ENCODE results near the gene SMIM13. TPM values are rescaled to one million over a fixed set of nuclear protein-coding genes. Genes with fewer than 3 reads are reported as not detected.

The SMIM13 gene
- total RNA-seq, 1 experiment from 2014 or later: 15.7 TPM

DNA sequence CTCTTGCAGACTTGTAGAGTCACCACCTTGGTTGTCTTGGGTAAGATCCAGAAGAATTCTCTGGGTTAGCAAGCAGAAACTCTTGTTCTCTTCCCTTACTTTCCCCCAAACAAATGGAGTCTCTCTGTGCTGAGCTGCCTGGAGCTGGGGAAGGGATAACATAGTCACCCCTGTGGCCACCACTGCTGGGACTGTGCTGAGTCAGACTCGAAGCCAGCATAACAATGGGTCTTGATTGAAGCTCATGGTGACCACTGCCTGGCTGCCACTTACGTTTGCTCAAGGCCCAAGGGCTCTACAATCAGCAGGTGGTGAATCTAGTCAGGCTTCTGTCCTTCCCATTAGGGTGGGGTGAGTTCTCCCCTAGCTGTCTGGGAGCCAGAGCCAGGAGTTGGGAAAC lies 33.2 kb downstream of the SMIM13 start:
- H4K20me1 ChIP-seq (ENCODE audit: insufficient read depth): 0 out of 2 replicates have a peak, but pooled peaks cover 7% of the 10 kb centered on the region
- ATAC-seq: no peak
- POLR2A ChIA-PET: no interaction called here
- intact Hi-C loops (cut with micrococcal nuclease): no loop called here
- no peaks in the 10 kb centered on the region for H3K9me3 ChIP-seq (ENCODE audit: control insufficient read depth in 1 of 2, insufficient read depth in 1 of 2, low read depth in 1 of 2, low read length in 2 of 2)
- H3K4me3 ChIP-seq (replicated peaks in 1 of 2; ENCODE audit: low read depth in 1 of 2, low read length in 2 of 2): no peak overlapping the region
- H3K9me2 ChIP-seq (ENCODE audit: insufficient read depth): no peaks in the 10 kb centered on the region
- no peak overlapping the region for H3K9ac ChIP-seq (ENCODE audit: low read length)
- no peak overlapping the region for H3K4me2 ChIP-seq (ENCODE audit: low read length)
- RAD21 ChIA-PET (ENCODE audit: low non-redundant PET in 1 of 2, low total read pairs in 2 of 2, uncharacterized antibody in 2 of 2, unreplicated experiment in 2 of 2): no interaction called here
- H3K36me3 ChIP-seq (ENCODE audit: control insufficient read depth in 1 of 2, insufficient read depth in 2 of 2, low read length in 2 of 2): no peaks in the 10 kb centered on the region
- no peak for DNase-seq (ENCODE audit: low read depth, low spot score)
- no peaks in the 10 kb centered on the region for H3K4me1 ChIP-seq (ENCODE audit: control insufficient read depth in 1 of 2, insufficient read depth in 2 of 2, low read length in 2 of 2)
- no TSS peak for BruUV-seq (replicated peaks)
- CTCF ChIA-PET: no interaction called here
- H3K27me3 ChIP-seq (ENCODE audit: insufficient read depth, low read length): no peaks in the 10 kb centered on the region
- H3K27ac ChIP-seq (ENCODE audit: low read depth, low read length): no peak overlapping the region
- H2AFZ ChIP-seq (ENCODE audit: low read depth, low read length, poor library complexity, severe bottlenecking): no peak overlapping the region
- peaks cover 71% of the 10 kb centered on the region for H3K79me2 ChIP-seq (ENCODE audit: insufficient read depth, low read length)
- TF ChIP-seq ZFX (IDR thresholded peaks at IDR 0.05) (no peak), CEBPB (IDR thresholded peaks at IDR 0.05; ENCODE audit: low read depth) (no peak), JUND (IDR thresholded peaks at IDR 0.05) (no peak), SRF (IDR thresholded peaks at IDR 0.05; ENCODE audit: low read depth) (no peak), EZH2phosphoT487 (IDR thresholded peaks at IDR 0.05; ENCODE audit: borderline replicate concordance) (no peak), TCF7L2 (IDR thresholded peaks at IDR 0.05; ENCODE audit: borderline replicate concordance, extremely low read depth, insufficient read depth, insufficient read length) (no peak), CBX3 (IDR thresholded peaks at IDR 0.05; ENCODE audit: low read depth) (no peak), POLR2AphosphoS5 (IDR thresholded peaks at IDR 0.05; ENCODE audit: low read depth, low read length) (no peak), ZNF274 (IDR thresholded peaks at IDR 0.05; ENCODE audit: low read depth, low read length) (no peak), FOSL1 (IDR thresholded peaks at IDR 0.05; ENCODE audit: low read depth) (no peak)
- TF ChIP-seq, protein P1, sequence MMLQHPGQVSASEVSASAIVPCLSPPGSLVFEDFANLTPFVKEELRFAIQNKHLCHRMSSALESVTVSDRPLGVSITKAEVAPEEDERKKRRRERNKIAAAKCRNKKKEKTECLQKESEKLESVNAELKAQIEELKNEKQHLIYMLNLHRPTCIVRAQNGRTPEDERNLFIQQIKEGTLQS (IDR thresholded peaks at IDR 0.05): no peak
- TF ChIP-seq, protein P2, sequence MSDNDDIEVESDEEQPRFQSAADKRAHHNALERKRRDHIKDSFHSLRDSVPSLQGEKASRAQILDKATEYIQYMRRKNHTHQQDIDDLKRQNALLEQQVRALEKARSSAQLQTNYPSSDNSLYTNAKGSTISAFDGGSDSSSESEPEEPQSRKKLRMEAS (IDR thresholded peaks at IDR 0.05): no peak
- TF ChIP-seq, protein P3, sequence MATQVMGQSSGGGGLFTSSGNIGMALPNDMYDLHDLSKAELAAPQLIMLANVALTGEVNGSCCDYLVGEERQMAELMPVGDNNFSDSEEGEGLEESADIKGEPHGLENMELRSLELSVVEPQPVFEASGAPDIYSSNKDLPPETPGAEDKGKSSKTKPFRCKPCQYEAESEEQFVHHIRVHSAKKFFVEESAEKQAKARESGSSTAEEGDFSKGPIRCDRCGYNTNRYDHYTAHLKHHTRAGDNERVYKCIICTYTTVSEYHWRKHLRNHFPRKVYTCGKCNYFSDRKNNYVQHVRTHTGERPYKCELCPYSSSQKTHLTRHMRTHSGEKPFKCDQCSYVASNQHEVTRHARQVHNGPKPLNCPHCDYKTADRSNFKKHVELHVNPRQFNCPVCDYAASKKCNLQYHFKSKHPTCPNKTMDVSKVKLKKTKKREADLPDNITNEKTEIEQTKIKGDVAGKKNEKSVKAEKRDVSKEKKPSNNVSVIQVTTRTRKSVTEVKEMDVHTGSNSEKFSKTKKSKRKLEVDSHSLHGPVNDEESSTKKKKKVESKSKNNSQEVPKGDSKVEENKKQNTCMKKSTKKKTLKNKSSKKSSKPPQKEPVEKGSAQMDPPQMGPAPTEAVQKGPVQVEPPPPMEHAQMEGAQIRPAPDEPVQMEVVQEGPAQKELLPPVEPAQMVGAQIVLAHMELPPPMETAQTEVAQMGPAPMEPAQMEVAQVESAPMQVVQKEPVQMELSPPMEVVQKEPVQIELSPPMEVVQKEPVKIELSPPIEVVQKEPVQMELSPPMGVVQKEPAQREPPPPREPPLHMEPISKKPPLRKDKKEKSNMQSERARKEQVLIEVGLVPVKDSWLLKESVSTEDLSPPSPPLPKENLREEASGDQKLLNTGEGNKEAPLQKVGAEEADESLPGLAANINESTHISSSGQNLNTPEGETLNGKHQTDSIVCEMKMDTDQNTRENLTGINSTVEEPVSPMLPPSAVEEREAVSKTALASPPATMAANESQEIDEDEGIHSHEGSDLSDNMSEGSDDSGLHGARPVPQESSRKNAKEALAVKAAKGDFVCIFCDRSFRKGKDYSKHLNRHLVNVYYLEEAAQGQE (IDR thresholded peaks at IDR 0.05; ENCODE audit: low read depth): no peak
- TF ChIP-seq, protein P4, sequence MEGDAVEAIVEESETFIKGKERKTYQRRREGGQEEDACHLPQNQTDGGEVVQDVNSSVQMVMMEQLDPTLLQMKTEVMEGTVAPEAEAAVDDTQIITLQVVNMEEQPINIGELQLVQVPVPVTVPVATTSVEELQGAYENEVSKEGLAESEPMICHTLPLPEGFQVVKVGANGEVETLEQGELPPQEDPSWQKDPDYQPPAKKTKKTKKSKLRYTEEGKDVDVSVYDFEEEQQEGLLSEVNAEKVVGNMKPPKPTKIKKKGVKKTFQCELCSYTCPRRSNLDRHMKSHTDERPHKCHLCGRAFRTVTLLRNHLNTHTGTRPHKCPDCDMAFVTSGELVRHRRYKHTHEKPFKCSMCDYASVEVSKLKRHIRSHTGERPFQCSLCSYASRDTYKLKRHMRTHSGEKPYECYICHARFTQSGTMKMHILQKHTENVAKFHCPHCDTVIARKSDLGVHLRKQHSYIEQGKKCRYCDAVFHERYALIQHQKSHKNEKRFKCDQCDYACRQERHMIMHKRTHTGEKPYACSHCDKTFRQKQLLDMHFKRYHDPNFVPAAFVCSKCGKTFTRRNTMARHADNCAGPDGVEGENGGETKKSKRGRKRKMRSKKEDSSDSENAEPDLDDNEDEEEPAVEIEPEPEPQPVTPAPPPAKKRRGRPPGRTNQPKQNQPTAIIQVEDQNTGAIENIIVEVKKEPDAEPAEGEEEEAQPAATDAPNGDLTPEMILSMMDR (IDR thresholded peaks at IDR 0.05 in 2 of 3, conservative IDR thresholded peaks at IDR 0.05 in 1 of 3; ENCODE audit: borderline replicate concordance in 1 of 3, insufficient read depth in 1 of 3, low read depth in 2 of 3, low read length in 2 of 3): no peak
- TF ChIP-seq, protein P5, sequence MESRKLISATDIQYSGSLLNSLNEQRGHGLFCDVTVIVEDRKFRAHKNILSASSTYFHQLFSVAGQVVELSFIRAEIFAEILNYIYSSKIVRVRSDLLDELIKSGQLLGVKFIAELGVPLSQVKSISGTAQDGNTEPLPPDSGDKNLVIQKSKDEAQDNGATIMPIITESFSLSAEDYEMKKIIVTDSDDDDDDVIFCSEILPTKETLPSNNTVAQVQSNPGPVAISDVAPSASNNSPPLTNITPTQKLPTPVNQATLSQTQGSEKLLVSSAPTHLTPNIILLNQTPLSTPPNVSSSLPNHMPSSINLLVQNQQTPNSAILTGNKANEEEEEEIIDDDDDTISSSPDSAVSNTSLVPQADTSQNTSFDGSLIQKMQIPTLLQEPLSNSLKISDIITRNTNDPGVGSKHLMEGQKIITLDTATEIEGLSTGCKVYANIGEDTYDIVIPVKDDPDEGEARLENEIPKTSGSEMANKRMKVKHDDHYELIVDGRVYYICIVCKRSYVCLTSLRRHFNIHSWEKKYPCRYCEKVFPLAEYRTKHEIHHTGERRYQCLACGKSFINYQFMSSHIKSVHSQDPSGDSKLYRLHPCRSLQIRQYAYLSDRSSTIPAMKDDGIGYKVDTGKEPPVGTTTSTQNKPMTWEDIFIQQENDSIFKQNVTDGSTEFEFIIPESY (IDR thresholded peaks at IDR 0.05; ENCODE audit: extremely low read depth, insufficient replicate concordance, low read length): no peak

Measured in HCT116 (cell line).